Natural killer cell (primary cell): Measurements from ENCODE around the gene COL27A1. TPM values are rescaled to one million over a fixed set of nuclear protein-coding genes. Genes with fewer than 3 reads are reported as not detected.
A peak's percentile ranks its signal among the peaks of the same experiment; 100 is the strongest.

Source experiments
- ATAC-seq, 3 donors: fragments of 150-1000 bp in 2 of 3; fragments of 200-7000 bp in 1 of 3; cut with Tn5 transposase; 1 replicate in 1 of 3; 2 replicates in 2 of 3; pipeline ENCODE4 v1.10.0; 2021; ENCODE audit warnings: mild to moderate bottlenecking in 2 of 3, moderate library complexity in 2 of 3
- DNase-seq, 2 donors: peaks; one replicate each; pipeline versions ENCODE4 v3.0.0 to v3.0.0-alpha.2; 2013 to 2021; ENCODE audit warnings: mixed read lengths in 1 of 2
- H3K27ac ChIP-seq: one replicate; pipeline ENCODE4 v1.5.1; 2013; ENCODE audit warnings: mild to moderate bottlenecking, low read length
- H3K27me3 ChIP-seq: one replicate; pipeline ENCODE4 v1.6.1; 2013; ENCODE audit warnings: low read length; ENCODE audit not compliant: control insufficient read depth, insufficient read depth
- H3K36me3 ChIP-seq: one replicate; pipeline ENCODE4 v1.6.1; 2013; ENCODE audit warnings: low read length; ENCODE audit not compliant: control insufficient read depth, insufficient read depth
- H3K4me1 ChIP-seq: one replicate; pipeline ENCODE4 v1.6.1; 2013; ENCODE audit warnings: low read length; ENCODE audit not compliant: control insufficient read depth, insufficient read depth
- H3K4me3 ChIP-seq: one replicate; pipeline ENCODE4 v1.5.1; 2013; ENCODE audit warnings: low read length
- H3K9me3 ChIP-seq: one replicate; pipeline ENCODE4 v1.6.1; 2013; ENCODE audit warnings: low read length; ENCODE audit not compliant: control insufficient read depth, insufficient read depth
- H3K27ac Mint-ChIP-seq, 2 donors: one replicate each; pipeline ENCODE4 v1.8.0; 2022; ENCODE audit warnings: mild to moderate bottlenecking in 2 of 2, mixed read lengths in 2 of 2, moderate library complexity in 1 of 2
- H3K27me3 Mint-ChIP-seq, 2 donors: one replicate each; pipeline ENCODE4 v1.8.0; 2022; ENCODE audit warnings: low read depth in 2 of 2, mixed read lengths in 2 of 2
- H3K36me3 Mint-ChIP-seq: one replicate; pipeline ENCODE4 v1.8.0; 2022; ENCODE audit warnings: mixed read lengths
- H3K4me1 Mint-ChIP-seq, 2 donors: one replicate each; pipeline ENCODE4 v1.8.0; 2022; ENCODE audit warnings: mixed read lengths in 2 of 2
- H3K4me3 Mint-ChIP-seq: one replicate; pipeline ENCODE4 v1.8.0; 2022; ENCODE audit warnings: mild to moderate bottlenecking, moderate library complexity, mixed read lengths
- H3K9me3 Mint-ChIP-seq, 2 donors: one replicate each; pipeline ENCODE4 v1.8.0; 2022; ENCODE audit warnings: mixed read lengths in 2 of 2
- CTCF ChIP-seq: fragments of 200-600 bp; IDR thresholded peaks from one replicate; pipeline ENCODE4 v1.8.0; 2022; ENCODE audit warnings: antibody characterized with exemption
- WGBS: methylation state at CpG from one replicate; pipeline ENCODE4 v1.1.7; 2013; ENCODE audit warnings: missing lambda C conversion rate; ENCODE audit not compliant: insufficient coverage; 5-methylcytosine and 5-hydroxymethylcytosine counted together
- intact Hi-C: fragments of 100-400 bp; cut with micrococcal nuclease; formaldehyde crosslinking; loops from one replicate; pipeline ENCODE4 v1.14.2; 2022
- total RNA-seq, 4 donors: library from RNA; stranded (reverse); fragments of 120-200 nt in 1 of 4; gene quantifications; one replicate each; pipeline versions ENCODE4 v1.2.3 to v1.2.4, GENCODE V29; 2013 to 2022

COL27A1 gene
- total RNA-seq, 3 donors from 2014 or later (not counting 1 experiment from before 2014, with no cell fraction given), result not detected

- intact Hi-C loops, result no loop called here
- 94% methylated on average over 6 of the region's 7 CpGs for WGBS
- ATAC-seq (no peak), DNase-seq (no peak)
- Mint-ChIP-seq H3K27me3 (no peaks in the 10 kb centered on the region), H3K36me3 (peaks cover 52% of the 10 kb centered on the region), H3K4me3 (no peak overlapping the region), H3K27ac (peak overlapping the region; percentile 77 to 84), H3K9me3 (no peaks in the 10 kb centered on the region), H3K4me1 (peaks cover 48 to 68% of the 10 kb centered on the region in 2 donors)
- peaks cover 97% of the 10 kb centered on the region for H3K36me3 ChIP-seq
- H3K4me3 ChIP-seq, result no peak overlapping the region
- H3K9me3 ChIP-seq, result no peaks in the 10 kb centered on the region
- no peaks in the 10 kb centered on the region for H3K27me3 ChIP-seq
- H3K27ac ChIP-seq, result no peak overlapping the region
- peaks cover 30% of the 10 kb centered on the region for H3K4me1 ChIP-seq
- no peak for TF ChIP-seq CTCF
Measured at GRCh38 chr9:114345493-114346065, 190.2 kb downstream of the COL27A1 start.

DNA sequence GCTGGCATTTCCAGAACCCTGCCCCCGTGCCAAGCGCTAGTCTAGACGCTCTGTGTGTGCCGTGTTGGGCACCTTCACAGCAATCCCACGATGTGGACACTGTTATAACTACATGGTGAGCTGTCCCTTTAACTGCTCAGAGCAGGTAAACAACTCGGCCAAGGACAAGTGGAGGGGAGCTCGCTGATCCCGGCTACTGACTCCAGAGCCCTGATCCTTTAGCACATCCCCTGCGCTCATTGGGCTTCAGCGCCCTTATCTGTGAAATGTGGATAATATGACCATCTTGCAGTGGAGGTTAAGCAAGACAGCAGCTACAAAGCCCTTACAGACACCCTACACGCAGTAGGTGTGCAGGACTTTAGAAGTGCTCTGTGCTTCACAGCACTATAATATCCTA lies 190.8 kb downstream of the COL27A1 start:
- H3K9me3 ChIP-seq, result no peaks in the 10 kb centered on the region
- no peak overlapping the region for H3K4me3 ChIP-seq
- Mint-ChIP-seq H3K36me3 (peaks cover 47% of the 10 kb centered on the region), H3K27me3 (no peaks in the 10 kb centered on the region), H3K9me3 (no peaks in the 10 kb centered on the region), H3K27ac (peak overlapping the region; percentile 42 to 84), H3K4me1 (peaks cover 44 to 63% of the 10 kb centered on the region in 2 donors), H3K4me3 (no peak overlapping the region)
- DNase-seq (no peak), ATAC-seq (no peak)
- no peaks in the 10 kb centered on the region for H3K27me3 ChIP-seq
- peaks cover 28% of the 10 kb centered on the region for H3K4me1 ChIP-seq
- H3K36me3 ChIP-seq, result peaks cover 97% of the 10 kb centered on the region
- intact Hi-C loops, result no loop called here
- H3K27ac ChIP-seq, result no peak overlapping the region
- WGBS, result 94% methylated on average over 11 of the region's 11 CpGs
- no peak for TF ChIP-seq CTCF

GRCh38 chr9:114347675-114348074 lies 192.3 kb downstream of the COL27A1 start:
- no peak for TF ChIP-seq CTCF
- Mint-ChIP-seq H3K4me1 (peaks cover 36 to 52% of the 10 kb centered on the region in 2 donors), H3K27me3 (no peaks in the 10 kb centered on the region), H3K36me3 (peaks cover 41% of the 10 kb centered on the region), H3K9me3 (no peaks in the 10 kb centered on the region), H3K27ac (peak overlapping the region; percentile 85 to 98), H3K4me3 (no peak overlapping the region)
- Histone ChIP-seq H3K4me1 (peaks cover 20% of the 10 kb centered on the region), H3K36me3 (peaks cover 98% of the 10 kb centered on the region), H3K9me3 (no peaks in the 10 kb centered on the region), H3K4me3 (no peak overlapping the region), H3K27ac (no peak overlapping the region), H3K27me3 (no peaks in the 10 kb centered on the region)
- intact Hi-C loops, result no loop called here
- WGBS, result 90% methylated on average over 15 of the region's 15 CpGs
- no peak for DNase-seq
- ATAC-seq, result no peak
